K562 (cell line): Measurements from ENCODE around the gene GRIA4. TPM values are rescaled to one million over a fixed set of nuclear protein-coding genes. Genes with fewer than 3 reads are reported as not detected.

Experiments
- ATAC-seq: fragments of 200-7000 bp; cut with Tn5 transposase; 3 replicates; pipeline ENCODE4 v1.9.1; 2020; ENCODE audit warnings: moderate library complexity
- BruUV-seq: library from RNA; stranded (reverse); fragments of 400-500 nt; replicated peaks from 2 replicates; lab custom pipeline; 2021; lab: Mats Ljungman, UMichigan
- CTCF ChIA-PET: fragments of 300-600 bp; formaldehyde crosslinking; extraction: SDS; loops from one replicate; lab custom pipeline; 2021; ENCODE audit warnings: low intra/inter-chr PET ratio; lab: Yijun Ruan, JAX
- POLR2A ChIA-PET: fragments of 300-600, 350-650 bp; sonication (Branson Sonifier 250); formaldehyde crosslinking; extraction: SDS; loops from one replicate; lab custom pipeline; 2021; ENCODE audit warnings: antibody characterized with exemption, inconsistent platforms; lab: Yijun Ruan, JAX
- DNase-seq, 4 experiments: peaks; one replicate each; pipeline versions ENCODE4 v3.0.0 to v3.0.0-alpha.2; 2011 to 2018; ENCODE audit warnings: low spot score in 3 of 4, mixed read lengths in 3 of 4; ENCODE audit errors: extremely low read depth in 1 of 4
- FAIRE-seq: peaks from 2 replicates; lab custom pipeline; 2011; peaks lifted over from hg19 to GRCh38; lab: Jason Lieb, UNC
- H2AFZ ChIP-seq: 2 replicates; pipeline ENCODE4 v1.6.0; 2011; ENCODE audit warnings: low read depth, low read length, control low read depth, inconsistent platforms
- H3K27ac ChIP-seq: fragments of 200-600 bp; 3 replicates; pipeline ENCODE4 v1.8.0; 2011; ENCODE audit warnings: low read depth, mild to moderate bottlenecking, control low read depth, inconsistent platforms, low read length, moderate library complexity, mixed read lengths; ENCODE audit errors: extremely low read depth
- H3K27me3 ChIP-seq, 2 experiments: fragments of 300-600 bp in 1 of 2; 2 replicates in 1 of 2; 3 replicates in 1 of 2; pipeline versions ENCODE4 v1.6.0 to v1.8.0; 2011; ENCODE audit warnings: inconsistent platforms in 2 of 2, low read length in 2 of 2, mild to moderate bottlenecking in 1 of 2, mixed read lengths in 1 of 2, moderate library complexity in 1 of 2; ENCODE audit not compliant: control insufficient read depth in 2 of 2, insufficient read depth in 2 of 2
- H3K36me3 ChIP-seq: fragments of 300-600 bp; 3 replicates; pipeline ENCODE4 v1.8.0; 2011; ENCODE audit warnings: mild to moderate bottlenecking, low read length, inconsistent platforms; ENCODE audit not compliant: control insufficient read depth, insufficient read depth
- H3K4me1 ChIP-seq, 2 experiments: fragments of 200-600 bp in 1 of 2; replicated peaks in 1 of 2; 2 replicates in 1 of 2; 3 replicates in 1 of 2; pipeline versions ENCODE4 v1.5.1 to v1.8.0; 2011; ENCODE audit warnings: inconsistent platforms in 2 of 2, low read length in 2 of 2, mild to moderate bottlenecking in 1 of 2, mixed read lengths in 1 of 2, moderate library complexity in 1 of 2; ENCODE audit not compliant: control insufficient read depth in 2 of 2, insufficient read depth in 2 of 2
- H3K4me2 ChIP-seq: 2 replicates; pipeline ENCODE4 v1.6.1; 2011; ENCODE audit warnings: low read length, control low read depth, inconsistent platforms, mixed read lengths; ENCODE audit not compliant: insufficient read depth
- H3K4me3 ChIP-seq: fragments of 200-600 bp; sonication (generic), shearing (Covaris generic); 2 replicates; pipeline ENCODE4 v1.5.1; 2016; ENCODE audit warnings: control low read depth, inconsistent platforms
- H3K79me2 ChIP-seq: fragments of 200-600 bp; 3 replicates; pipeline ENCODE4 v1.8.0; 2011; ENCODE audit warnings: low read length, inconsistent platforms; ENCODE audit not compliant: control insufficient read depth, insufficient read depth
- H3K9ac ChIP-seq, 2 experiments: 2 replicates each; pipeline versions ENCODE4 v1.6.0 to v1.6.1; 2011; ENCODE audit warnings: low read depth in 2 of 2, low read length in 2 of 2, control low read depth in 1 of 2, inconsistent platforms in 1 of 2, mild to moderate bottlenecking in 1 of 2, mixed read lengths in 1 of 2; ENCODE audit not compliant: insufficient read depth in 1 of 2
- H3K9me1 ChIP-seq: one replicate; pipeline ENCODE4 v1.6.0; 2011; ENCODE audit warnings: inconsistent platforms, mild to moderate bottlenecking, low read length, moderate library complexity; ENCODE audit not compliant: control insufficient read depth, insufficient read depth
- H3K9me3 ChIP-seq: replicated peaks from 2 replicates; pipeline ENCODE4 v1.5.1; 2011; ENCODE audit warnings: low read depth, low read length, inconsistent platforms; ENCODE audit not compliant: control insufficient read depth, insufficient read depth
- H4K20me1 ChIP-seq: replicated peaks from 2 replicates; pipeline ENCODE4 v1.6.1; 2011; ENCODE audit warnings: low read length, inconsistent platforms, mixed read lengths; ENCODE audit not compliant: control insufficient read depth, insufficient read depth
- CTCF ChIP-seq, 3 experiments: IDR thresholded peaks in 2 of 3; conservative IDR thresholded peaks in 1 of 3; 2 replicates each; pipeline ENCODE4 v1.5.1; 2011 to 2012; ENCODE audit warnings: low read length in 3 of 3, mild to moderate bottlenecking in 3 of 3, control low read depth in 2 of 3, improper control_type of control experiment in 1 of 3, inconsistent platforms in 1 of 3, low read depth in 1 of 3, mixed read lengths in 1 of 3, moderate library complexity in 1 of 3; ENCODE audit not compliant: insufficient read depth in 2 of 3
- ELF4 ChIP-seq: fragments of 450-650 bp; formaldehyde crosslinking; IDR thresholded peaks from 2 replicates; pipeline ENCODE4 v1.4.0; 2022; ENCODE audit warnings: missing genetic modification characterization
- EZH2 ChIP-seq: IDR thresholded peaks from 2 replicates; pipeline ENCODE4 v1.6.1; 2012; ENCODE audit warnings: low read depth, mild to moderate bottlenecking, inconsistent platforms, low read length, borderline replicate concordance
- FOXA3 ChIP-seq, 2 experiments: fragments of 450-650 bp in 1 of 2; sonication (generic) in 1 of 2; formaldehyde crosslinking; IDR thresholded peaks in 1 of 2; conservative IDR thresholded peaks in 1 of 2; 2 replicates each; pipeline versions ENCODE4 v1.4.0 to v1.8.0; 2020 to 2022; ENCODE audit warnings: mild to moderate bottlenecking in 2 of 2, missing genetic modification reagents in 1 of 2
- FOXJ3 ChIP-seq: sonication (generic); formaldehyde crosslinking; IDR thresholded peaks from 2 replicates; pipeline ENCODE4 v1.4.0; 2020; ENCODE audit warnings: mild to moderate bottlenecking, missing genetic modification reagents
- POU5F1 ChIP-seq: fragments of 150-350 bp; IDR thresholded peaks from 2 replicates; pipeline ENCODE4 v1.6.1; 2014; ENCODE audit warnings: borderline replicate concordance, low read length, low read depth, mild to moderate bottlenecking; ENCODE audit not compliant: partially characterized antibody
- SOX6 ChIP-seq: fragments of 450-650 bp; IDR thresholded peaks from 2 replicates; pipeline ENCODE4 v1.6.1; 2014; ENCODE audit warnings: mild to moderate bottlenecking
- THRB ChIP-seq: fragments of 450-650 bp; formaldehyde crosslinking; conservative IDR thresholded peaks from 2 replicates; pipeline ENCODE4 v1.4.0; 2022; ENCODE audit warnings: mild to moderate bottlenecking, missing genetic modification characterization
- U2AF2 ChIP-seq: fragments of 200-400 bp; formaldehyde crosslinking; optimal IDR thresholded peaks from 2 replicates; pipeline ENCODE3; 2017; ENCODE audit warnings: low read depth, mild to moderate bottlenecking, low read length
- ZBTB17 ChIP-seq: fragments of 450-650 bp; formaldehyde crosslinking; IDR thresholded peaks from 2 replicates; pipeline ENCODE4 v1.4.0; 2020; ENCODE audit warnings: mild to moderate bottlenecking
- ZNF12 ChIP-seq: sonication (generic); formaldehyde crosslinking; IDR thresholded peaks from 2 replicates; pipeline ENCODE4 v1.4.0; 2020; ENCODE audit warnings: mild to moderate bottlenecking, missing genetic modification reagents
- ZNF431 ChIP-seq: sonication (generic); formaldehyde crosslinking; IDR thresholded peaks from 2 replicates; pipeline ENCODE4 v1.8.0; 2022; ENCODE audit warnings: mild to moderate bottlenecking, missing genetic modification reagents
- ZNF655 ChIP-seq: fragments of 250-450 bp; sonication (Bioruptor Pico); IDR thresholded peaks from 2 replicates; pipeline ENCODE4 v1.5.0; 2021
- WGBS: fragments of 100-300 bp; shearing (Covaris generic); methylation state at CpG from one replicate; pipeline ENCODE4 v1.1.6; 2016; ENCODE audit warnings: low coverage, mixed read lengths; ENCODE audit not compliant: insufficient coverage; ENCODE audit errors: missing lambda C conversion rate; 5-methylcytosine and 5-hydroxymethylcytosine counted together
- in situ Hi-C: fragments of 300-500 bp; cut with MboI; formaldehyde crosslinking; loops from 4 replicates; pipeline ENCODE4 v1.15.0; 2018; ENCODE audit warnings: inconsistent platforms, mixed read lengths
- intact Hi-C: fragments of 100-400 bp; cut with micrococcal nuclease; formaldehyde crosslinking; loops from 2 replicates; pipeline ENCODE4 v1.14.2; 2022
- polyA plus RNA-seq, 8 experiments: library from polyadenylated mRNA; depleted of rRNA in 4 of 8; stranded (reverse) in 5 of 8; unstranded in 3 of 8; fragments of >200 nt; fragmentation: Nextera tagmentation in 2 of 8; fragmentation: Illumina TruSeq in 1 of 8; extraction: Ambion mirVana in 2 of 8; extraction: Trizol in 1 of 8; gene quantifications; 2 replicates each; pipeline versions ENCODE4 v1.2.1 to v1.2.3, GENCODE V29; 2011 to 2014; ENCODE audit warnings: inconsistent platforms in 1 of 8, missing spikeins in 1 of 8
- total RNA-seq, 7 experiments: library from RNA; depleted of rRNA in 6 of 7; stranded (reverse); fragments of >200 nt in 6 of 7; fragmentation: Illumina TruSeq in 2 of 7; extraction: Trizol in 2 of 7; gene quantifications; 2 replicates each; pipeline versions ENCODE4 v1.2.1 to v1.2.3, GENCODE V29; 2011 to 2021; ENCODE audit warnings: low replicate concordance in 1 of 7

GRIA4 gene
- total and polyA plus RNA-seq, 9 of the 15 experiments (the other 6 are each of a cell fraction or from before 2014, with no cell fraction given): not detected

GRCh38 chr11:105611572-105612441 lies 1.9 kb downstream of the GRIA4 start:
- no peaks in the 10 kb centered on the region for H3K4me1 ChIP-seq
- no peak overlapping the region for H3K9ac ChIP-seq
- in situ Hi-C loops (no loop called here), intact Hi-C loops (no loop called here)
- H3K4me2 ChIP-seq: no peak overlapping the region
- no peaks in the 10 kb centered on the region for H3K79me2 ChIP-seq
- WGBS: 1% methylated on average over 12 of the region's 12 CpGs
- no peaks in the 10 kb centered on the region for H3K36me3 ChIP-seq
- no peak overlapping the region for H3K27ac ChIP-seq
- BruUV-seq: no TSS peak
- ATAC-seq: no peak
- H4K20me1 ChIP-seq: no peaks in the 10 kb centered on the region
- H3K9me1 ChIP-seq: no peaks in the 10 kb centered on the region
- no peak overlapping the region for H3K4me3 ChIP-seq
- H2AFZ ChIP-seq: no peak overlapping the region
- ChIA-PET CTCF (no interaction called here), POLR2A (no interaction called here)
- no peaks in the 10 kb centered on the region for H3K9me3 ChIP-seq
- no peaks in the 10 kb centered on the region for H3K27me3 ChIP-seq
- FAIRE-seq: no peak
- no peak for DNase-seq
- no peak for TF ChIP-seq ZBTB17
- TF ChIP-seq ELF4 (CRISPR knock-in tag): no peak
- TF ChIP-seq CTCF (IDR thresholded peaks at IDR 0.05 in 2 of 3, conservative IDR thresholded peaks at IDR 0.05 in 1 of 3; ENCODE audit: insufficient read depth in 2 of 3, low read depth in 1 of 3, low read length in 3 of 3): no peak
- no peak for TF ChIP-seq ZNF431 (CRISPR knock-in tag)
- no peak for TF ChIP-seq SOX6
- no peak for TF ChIP-seq FOXJ3 (CRISPR knock-in tag)
- TF ChIP-seq FOXA3 (CRISPR knock-in tag; conservative IDR thresholded peaks at IDR 0.05 in 1 of 2, IDR thresholded peaks at IDR 0.05 in 1 of 2): no peak
- TF ChIP-seq THRB: no peak
- no peak for TF ChIP-seq POU5F1
- TF ChIP-seq ZNF12 (CRISPR knock-in tag): no peak
- TF ChIP-seq EZH2: no peak
- no peak for TF ChIP-seq ZNF655 (CRISPR knock-in tag)
- TF ChIP-seq U2AF2: no peak
